ENCODE measurements around the gene MERTK.
"Not testable (repeated sequence)": the region's sequence is repeated elsewhere in the genome, so short reads cannot be mapped to it uniquely, and the experiment has no call there.

Gene MERTK

GRCh38 chr2:111946294-111947114 lies 48.1 kb downstream of the MERTK start:
- no peak for DNase-seq

- DNase-seq, result no peak
Observed at GRCh38 chr2:111947219-111947618, 48.8 kb downstream of the MERTK start.

GRCh38 chr2:111948832-111949231 lies 50.4 kb downstream of the MERTK start:
- no peak for DNase-seq

- no peak for DNase-seq
Observed at GRCh38 chr2:111950236-111950635, 51.8 kb downstream of the MERTK start.

GRCh38 chr2:111951486-111951885 lies 53.1 kb downstream of the MERTK start:
- DNase-seq, result no peak

GRCh38 chr2:111952871-111953452 lies 54.6 kb downstream of the MERTK start:
- no peak for DNase-seq

- DNase-seq, result no peak
Observed at GRCh38 chr2:111954602-111955332, 56.4 kb downstream of the MERTK start.

DNA sequence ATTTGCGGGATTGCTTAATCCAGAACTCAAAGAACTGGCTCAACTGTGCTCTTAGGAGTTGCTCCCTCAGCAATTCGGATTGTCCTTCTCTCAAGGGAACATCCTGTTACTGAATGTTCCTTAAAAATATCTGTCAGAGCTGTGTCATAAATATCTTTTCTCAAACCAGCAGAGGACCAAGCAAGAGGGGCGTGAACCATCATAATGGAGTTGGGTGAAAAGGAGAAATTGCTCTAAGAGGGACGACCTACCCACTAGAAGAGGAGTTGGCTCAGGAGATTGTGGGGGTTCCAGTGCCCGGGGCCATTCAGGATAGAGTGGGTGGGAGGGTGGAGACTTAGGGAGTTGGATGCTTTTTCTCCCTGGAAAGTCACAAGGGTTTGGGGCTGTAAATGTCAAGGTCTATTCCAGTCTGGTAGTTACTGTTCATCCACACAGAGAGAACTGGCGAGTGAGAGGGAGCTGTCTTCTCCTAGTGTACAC lies 59.5 kb downstream of the MERTK start:
- DNase-seq, result no peak

GRCh38 chr2:111958901-111959300 lies 60.5 kb downstream of the MERTK start:
- DNase-seq, result no peak

GRCh38 chr2:111961663-111962062 lies 63.3 kb downstream of the MERTK start:
- no peak for DNase-seq

DNA sequence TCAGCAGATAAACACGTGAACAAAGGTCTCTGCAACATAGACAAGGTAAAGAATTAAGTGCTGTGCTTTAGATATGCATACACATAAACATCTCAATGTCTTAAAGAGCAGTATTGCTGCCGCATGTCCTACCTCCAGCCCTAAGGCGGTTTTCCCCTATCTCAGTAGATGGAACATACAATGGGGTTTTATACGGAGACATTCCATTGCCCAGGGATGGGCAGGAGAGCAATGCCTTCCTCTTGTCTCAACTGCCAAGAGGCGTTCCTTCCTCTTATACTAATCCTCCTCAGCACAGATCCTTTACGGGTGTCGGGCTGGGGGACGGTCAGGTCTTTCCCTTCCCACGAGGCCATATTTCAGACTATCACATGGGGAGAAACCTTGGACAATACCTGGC lies 64.7 kb downstream of the MERTK start:
- not testable (repeated sequence) for DNase-seq

DNA sequence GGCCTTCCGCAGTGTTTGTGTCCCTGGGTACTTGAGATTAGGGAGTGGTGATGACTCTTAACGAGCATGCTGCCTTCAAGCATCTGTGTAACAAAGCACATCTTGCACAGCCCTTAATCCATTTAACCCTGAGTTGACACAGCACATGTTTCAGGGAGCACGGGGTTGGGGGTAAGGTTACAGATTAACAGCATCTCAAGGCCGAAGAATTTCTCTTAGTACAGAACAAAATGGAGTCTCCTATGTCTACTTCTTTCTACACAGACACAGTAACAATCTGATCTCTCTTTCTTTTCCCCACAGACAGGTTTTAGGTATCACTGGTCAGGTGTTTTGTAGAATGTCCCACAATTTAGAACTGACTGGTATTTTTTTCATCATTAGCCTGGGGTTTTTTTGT lies 65.1 kb downstream of the MERTK start:
- DNase-seq, result not testable (repeated sequence)

- DNase-seq, result no peak
Observed at GRCh38 chr2:111965062-111965461, 66.7 kb downstream of the MERTK start.

DNA sequence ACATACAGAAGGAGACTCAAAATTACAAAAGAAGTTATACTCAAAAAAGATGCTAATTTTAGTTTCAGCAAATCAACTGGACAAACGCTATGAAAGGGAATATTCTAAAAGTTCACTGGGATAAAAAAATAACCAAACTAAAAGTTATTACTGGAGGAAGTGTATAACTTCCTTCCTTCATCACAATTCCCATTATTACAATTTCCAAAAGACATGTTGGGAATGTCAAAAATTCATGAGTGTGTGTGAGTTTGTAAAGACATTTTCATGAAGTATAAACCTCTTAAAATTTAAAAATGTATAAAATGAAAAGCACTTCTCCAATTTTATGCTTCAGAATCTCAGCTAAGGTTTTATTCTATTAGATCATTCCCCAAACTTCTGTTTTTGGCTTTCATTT lies 67.8 kb downstream of the MERTK start:
- DNase-seq, result no peak

GRCh38 chr2:111967018-111967417 lies 68.6 kb downstream of the MERTK start:
- DNase-seq, result no peak

GRCh38 chr2:111970453-111970852 lies 72.0 kb downstream of the MERTK start:
- no peak for DNase-seq

- DNase-seq, result no peak
Observed at GRCh38 chr2:111972955-111973565, 74.7 kb downstream of the MERTK start.

DNA sequence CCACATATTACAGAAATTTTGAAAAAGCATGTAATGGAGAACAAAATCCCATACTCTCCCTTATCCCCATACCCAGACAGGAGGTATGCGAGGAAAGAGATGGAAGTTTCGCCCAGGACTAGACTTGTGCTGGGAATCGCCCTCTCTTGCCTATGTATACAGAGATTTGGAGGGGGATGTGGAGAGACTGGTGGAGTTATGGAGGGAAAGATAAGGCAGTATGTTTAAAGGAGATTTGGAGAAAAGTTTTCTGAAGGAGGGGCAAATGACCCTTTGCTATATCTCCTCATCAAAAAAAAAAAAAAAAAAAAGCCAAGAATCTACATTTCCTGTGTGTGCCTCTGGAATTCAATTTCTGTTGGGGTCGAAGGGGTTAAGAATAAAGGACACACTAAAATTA lies 75.3 kb downstream of the MERTK start:
- DNase-seq, result no peak

- DNase-seq, result no peak
Observed at GRCh38 chr2:111975053-111975552, 76.7 kb downstream of the MERTK start.

GRCh38 chr2:111975819-111976218 lies 77.4 kb downstream of the MERTK start:
- no peak for DNase-seq

DNA sequence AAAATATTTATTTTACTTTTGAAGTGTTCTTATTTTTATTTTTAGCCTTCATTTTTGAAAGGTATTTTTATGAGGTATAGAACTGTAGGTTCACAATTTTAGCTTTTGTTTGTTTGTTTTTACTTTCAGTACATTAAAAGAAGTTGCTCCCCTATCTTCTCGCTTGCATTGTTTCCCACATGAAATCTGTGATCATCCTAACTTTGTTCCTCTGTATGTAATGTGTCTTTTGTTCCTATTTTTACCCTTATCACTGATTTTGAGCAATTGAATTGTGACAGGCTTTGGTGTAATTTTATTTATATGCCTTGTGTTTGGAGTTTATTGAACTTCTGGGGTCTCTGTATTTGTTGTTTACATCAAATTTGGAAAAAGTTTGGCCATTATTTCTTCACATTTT lies 78.8 kb downstream of the MERTK start:
- DNase-seq, result no peak

DNA sequence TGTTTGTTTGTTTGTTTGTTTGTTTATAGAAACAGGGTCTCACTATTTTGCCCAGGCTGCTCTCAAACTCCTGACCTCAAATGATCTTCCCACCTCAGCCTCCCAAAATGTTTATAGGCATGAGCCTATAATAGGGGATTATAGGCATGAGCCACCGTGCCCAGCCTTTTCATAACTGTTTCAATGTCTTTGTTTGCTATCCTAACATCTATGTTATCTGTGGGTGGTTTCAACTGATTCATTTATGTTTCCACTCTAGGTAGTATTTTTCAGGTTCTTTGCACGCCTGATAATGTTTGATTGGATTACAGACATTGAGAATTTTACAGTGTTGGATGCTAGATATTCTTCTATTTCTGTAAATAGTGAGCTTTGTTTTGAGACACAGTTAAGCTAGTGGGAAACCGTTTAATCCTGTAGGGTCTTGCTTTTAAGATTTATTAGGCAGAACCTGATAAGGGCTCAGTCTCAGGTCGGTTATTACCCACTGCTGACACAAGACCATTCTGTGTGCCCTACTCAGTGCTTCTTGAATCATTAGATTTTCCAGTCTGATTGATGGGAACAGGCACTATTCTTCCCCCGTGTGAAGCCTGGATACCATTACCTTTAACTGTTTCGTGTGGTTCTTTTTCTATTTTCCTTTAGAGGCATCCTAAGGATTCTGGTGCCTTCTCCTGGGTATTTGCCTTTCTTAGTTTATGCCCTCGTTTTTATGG lies 80.2 kb downstream of the MERTK start:
- DNase-seq, result no peak

DNA sequence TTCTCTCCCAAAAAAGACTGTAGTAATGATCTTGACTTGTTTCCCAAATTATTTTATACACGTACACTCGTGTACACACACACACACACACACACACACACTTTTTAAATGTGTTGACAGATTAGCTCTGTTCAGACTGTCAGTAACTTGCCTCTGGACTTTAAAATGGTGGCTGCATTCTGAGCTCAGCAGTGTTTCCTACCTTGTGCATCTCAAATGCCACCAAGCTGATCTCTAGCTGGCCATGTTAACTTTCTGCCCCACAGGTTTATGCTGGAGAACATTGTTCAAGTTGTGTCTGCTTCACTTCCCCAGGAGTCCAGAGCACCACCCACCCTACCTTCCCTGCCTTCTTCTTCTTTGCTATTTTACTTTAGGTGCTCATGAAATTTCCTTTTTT lies 83.3 kb downstream of the MERTK start:
- no peak for DNase-seq
